Measurements from ENCODE around the gene USP40. TPM values are rescaled to one million over a fixed set of nuclear protein-coding genes. Genes with fewer than 3 reads are reported as not detected.

USP40 gene
- total RNA-seq, 1 experiment from 2014 or later = 10.3 TPM

- no peak overlapping the region for H3K27ac Mint-ChIP-seq
These were observed 130.4 kb downstream of the USP40 start for GRCh38 chr2:233436191-233436581.

GRCh38 chr2:233435436-233436190 is 131.0 kb downstream of the USP40 start:
- POLR2A ChIA-PET = no interaction called here
- ATAC-seq = no peak
- no peak for DNase-seq (ENCODE audit: low spot score)
- CTCF ChIA-PET = interaction anchor here (1.4 kb wide), 1 partner anchor 14 kb away, joined by 5 read pairs; no protein-coding TSS in a partner anchor
- H3K27ac Mint-ChIP-seq = no peak overlapping the region
- H3K4me3 Mint-ChIP-seq = no peak overlapping the region
- peaks cover 5% of the 10 kb centered on the region; the same call in 1 of the 2 replicates for H3K9me3 Mint-ChIP-seq
- H3K36me3 Mint-ChIP-seq = peaks cover 3% of the 10 kb centered on the region; the same call in 1 of the 2 replicates
- H3K27me3 Mint-ChIP-seq (ENCODE audit: low read depth) = no peaks in the 10 kb centered on the region
- no peaks in the 10 kb centered on the region for H3K4me1 Mint-ChIP-seq
- TF ChIP-seq, protein P1, sequence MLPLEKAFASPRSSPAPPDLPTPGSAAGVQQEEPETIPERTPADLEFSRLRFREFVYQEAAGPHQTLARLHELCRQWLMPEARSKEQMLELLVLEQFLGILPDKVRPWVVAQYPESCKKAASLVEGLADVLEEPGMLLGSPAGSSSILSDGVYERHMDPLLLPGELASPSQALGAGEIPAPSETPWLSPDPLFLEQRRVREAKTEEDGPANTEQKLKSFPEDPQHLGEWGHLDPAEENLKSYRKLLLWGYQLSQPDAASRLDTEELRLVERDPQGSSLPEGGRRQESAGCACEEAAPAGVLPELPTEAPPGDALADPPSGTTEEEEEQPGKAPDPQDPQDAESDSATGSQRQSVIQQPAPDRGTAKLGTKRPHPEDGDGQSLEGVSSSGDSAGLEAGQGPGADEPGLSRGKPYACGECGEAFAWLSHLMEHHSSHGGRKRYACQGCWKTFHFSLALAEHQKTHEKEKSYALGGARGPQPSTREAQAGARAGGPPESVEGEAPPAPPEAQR (CRISPR knock-in tag; IDR thresholded peaks at IDR 0.05) = no peak
- TF ChIP-seq, protein P2, sequence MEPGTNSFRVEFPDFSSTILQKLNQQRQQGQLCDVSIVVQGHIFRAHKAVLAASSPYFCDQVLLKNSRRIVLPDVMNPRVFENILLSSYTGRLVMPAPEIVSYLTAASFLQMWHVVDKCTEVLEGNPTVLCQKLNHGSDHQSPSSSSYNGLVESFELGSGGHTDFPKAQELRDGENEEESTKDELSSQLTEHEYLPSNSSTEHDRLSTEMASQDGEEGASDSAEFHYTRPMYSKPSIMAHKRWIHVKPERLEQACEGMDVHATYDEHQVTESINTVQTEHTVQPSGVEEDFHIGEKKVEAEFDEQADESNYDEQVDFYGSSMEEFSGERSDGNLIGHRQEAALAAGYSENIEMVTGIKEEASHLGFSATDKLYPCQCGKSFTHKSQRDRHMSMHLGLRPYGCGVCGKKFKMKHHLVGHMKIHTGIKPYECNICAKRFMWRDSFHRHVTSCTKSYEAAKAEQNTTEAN (CRISPR knock-in tag; IDR thresholded peaks at IDR 0.05) = no peak
- TF ChIP-seq GABPB1 (CRISPR knock-in tag; IDR thresholded peaks at IDR 0.05) (no peak), ESRRA (CRISPR knock-in tag; IDR thresholded peaks at IDR 0.05; ENCODE audit: borderline replicate concordance) (no peak), PRRX2 (CRISPR knock-in tag; IDR thresholded peaks at IDR 0.05) (no peak), FOXJ3 (CRISPR knock-in tag; IDR thresholded peaks at IDR 0.05; ENCODE audit: borderline replicate concordance) (no peak), FOXK1 (CRISPR knock-in tag; IDR thresholded peaks at IDR 0.05) (no peak), ZNF317 (CRISPR knock-in tag; IDR thresholded peaks at IDR 0.05; ENCODE audit: borderline replicate concordance, low read depth) (no peak)
- TF ChIP-seq, protein P3, sequence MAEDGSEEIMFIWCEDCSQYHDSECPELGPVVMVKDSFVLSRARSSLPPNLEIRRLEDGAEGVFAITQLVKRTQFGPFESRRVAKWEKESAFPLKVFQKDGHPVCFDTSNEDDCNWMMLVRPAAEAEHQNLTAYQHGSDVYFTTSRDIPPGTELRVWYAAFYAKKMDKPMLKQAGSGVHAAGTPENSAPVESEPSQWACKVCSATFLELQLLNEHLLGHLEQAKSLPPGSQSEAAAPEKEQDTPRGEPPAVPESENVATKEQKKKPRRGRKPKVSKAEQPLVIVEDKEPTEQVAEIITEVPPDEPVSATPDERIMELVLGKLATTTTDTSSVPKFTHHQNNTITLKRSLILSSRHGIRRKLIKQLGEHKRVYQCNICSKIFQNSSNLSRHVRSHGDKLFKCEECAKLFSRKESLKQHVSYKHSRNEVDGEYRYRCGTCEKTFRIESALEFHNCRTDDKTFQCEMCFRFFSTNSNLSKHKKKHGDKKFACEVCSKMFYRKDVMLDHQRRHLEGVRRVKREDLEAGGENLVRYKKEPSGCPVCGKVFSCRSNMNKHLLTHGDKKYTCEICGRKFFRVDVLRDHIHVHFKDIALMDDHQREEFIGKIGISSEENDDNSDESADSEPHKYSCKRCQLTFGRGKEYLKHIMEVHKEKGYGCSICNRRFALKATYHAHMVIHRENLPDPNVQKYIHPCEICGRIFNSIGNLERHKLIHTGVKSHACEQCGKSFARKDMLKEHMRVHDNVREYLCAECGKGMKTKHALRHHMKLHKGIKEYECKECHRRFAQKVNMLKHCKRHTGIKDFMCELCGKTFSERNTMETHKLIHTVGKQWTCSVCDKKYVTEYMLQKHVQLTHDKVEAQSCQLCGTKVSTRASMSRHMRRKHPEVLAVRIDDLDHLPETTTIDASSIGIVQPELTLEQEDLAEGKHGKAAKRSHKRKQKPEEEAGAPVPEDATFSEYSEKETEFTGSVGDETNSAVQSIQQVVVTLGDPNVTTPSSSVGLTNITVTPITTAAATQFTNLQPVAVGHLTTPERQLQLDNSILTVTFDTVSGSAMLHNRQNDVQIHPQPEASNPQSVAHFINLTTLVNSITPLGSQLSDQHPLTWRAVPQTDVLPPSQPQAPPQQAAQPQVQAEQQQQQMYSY (CRISPR knock-in tag; IDR thresholded peaks at IDR 0.05) = no peak
- TF ChIP-seq, protein P4, sequence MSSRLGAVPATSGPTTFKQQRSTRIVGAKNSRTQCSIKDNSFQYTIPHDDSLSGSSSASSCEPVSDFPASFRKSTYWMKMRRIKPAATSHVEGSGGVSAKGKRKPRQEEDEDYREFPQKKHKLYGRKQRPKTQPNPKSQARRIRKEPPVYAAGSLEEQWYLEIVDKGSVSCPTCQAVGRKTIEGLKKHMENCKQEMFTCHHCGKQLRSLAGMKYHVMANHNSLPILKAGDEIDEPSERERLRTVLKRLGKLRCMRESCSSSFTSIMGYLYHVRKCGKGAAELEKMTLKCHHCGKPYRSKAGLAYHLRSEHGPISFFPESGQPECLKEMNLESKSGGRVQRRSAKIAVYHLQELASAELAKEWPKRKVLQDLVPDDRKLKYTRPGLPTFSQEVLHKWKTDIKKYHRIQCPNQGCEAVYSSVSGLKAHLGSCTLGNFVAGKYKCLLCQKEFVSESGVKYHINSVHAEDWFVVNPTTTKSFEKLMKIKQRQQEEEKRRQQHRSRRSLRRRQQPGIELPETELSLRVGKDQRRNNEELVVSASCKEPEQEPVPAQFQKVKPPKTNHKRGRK (CRISPR knock-in tag; IDR thresholded peaks at IDR 0.05; ENCODE audit: borderline replicate concordance) = no peak
- TF ChIP-seq, protein P5, sequence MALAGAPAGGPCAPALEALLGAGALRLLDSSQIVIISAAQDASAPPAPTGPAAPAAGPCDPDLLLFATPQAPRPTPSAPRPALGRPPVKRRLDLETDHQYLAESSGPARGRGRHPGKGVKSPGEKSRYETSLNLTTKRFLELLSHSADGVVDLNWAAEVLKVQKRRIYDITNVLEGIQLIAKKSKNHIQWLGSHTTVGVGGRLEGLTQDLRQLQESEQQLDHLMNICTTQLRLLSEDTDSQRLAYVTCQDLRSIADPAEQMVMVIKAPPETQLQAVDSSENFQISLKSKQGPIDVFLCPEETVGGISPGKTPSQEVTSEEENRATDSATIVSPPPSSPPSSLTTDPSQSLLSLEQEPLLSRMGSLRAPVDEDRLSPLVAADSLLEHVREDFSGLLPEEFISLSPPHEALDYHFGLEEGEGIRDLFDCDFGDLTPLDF (CRISPR knock-in tag; IDR thresholded peaks at IDR 0.05) = no peak

More at GRCh38 chr2:233436191-233436581, 130.4 kb downstream of the USP40 start:
- H3K27me3 Mint-ChIP-seq (ENCODE audit: low read depth) = no peaks in the 10 kb centered on the region
- peaks cover 5% of the 10 kb centered on the region; the same call in 1 of the 2 replicates for H3K9me3 Mint-ChIP-seq
- no peak for ATAC-seq
- TF ChIP-seq, protein P4 (CRISPR knock-in tag; IDR thresholded peaks at IDR 0.05; ENCODE audit: borderline replicate concordance) = no peak
- TF ChIP-seq SMAD3 (CRISPR knock-in tag; IDR thresholded peaks at IDR 0.05; ENCODE audit: borderline replicate concordance) = no peak
- TF ChIP-seq TEAD4 (CRISPR knock-in tag; IDR thresholded peaks at IDR 0.05) = no peak
- TF ChIP-seq ZMAT4 (CRISPR knock-in tag; IDR thresholded peaks at IDR 0.05) = no peak
- TF ChIP-seq CTCF (IDR thresholded peaks at IDR 0.05) = no peak
- TF ChIP-seq NR2C2 (CRISPR knock-in tag; IDR thresholded peaks at IDR 0.05) = no peak
- H3K36me3 Mint-ChIP-seq = peaks cover 3% of the 10 kb centered on the region; the same call in 1 of the 2 replicates
- POLR2A ChIA-PET = no interaction called here
- no peak for DNase-seq (ENCODE audit: low spot score)
- H3K4me3 Mint-ChIP-seq = no peak overlapping the region
- CTCF ChIA-PET = interaction anchor here (1.4 kb wide), 1 partner anchor 13 kb away, joined by 5 read pairs; no protein-coding TSS in a partner anchor
- no peaks in the 10 kb centered on the region for H3K4me1 Mint-ChIP-seq
